Prostate gland (tissue), 2 donors: ENCODE results near the gene NOC4L.

ENCODE experiments used
- POLR2AphosphoS5 ChIP-seq: sonication (generic); formaldehyde crosslinking; IDR thresholded peaks from one replicate; pipeline ENCODE4 v1.6.1; 2017; ENCODE audit warnings: antibody characterized with exemption
- TF ChIP-seq, protein P1 (sequence below), 4 experiments: fragments of 200-600 bp in 2 of 4; fragments of 450-650 bp in 2 of 4; sonication (generic) in 2 of 4; IDR thresholded peaks; 1 replicate in 3 of 4; 2 replicates in 1 of 4; pipeline ENCODE4 v1.5.1; 2016 to 2019; ENCODE audit warnings: antibody characterized with exemption in 4 of 4, mild to moderate bottlenecking in 2 of 4, moderate library complexity in 2 of 4

DNA sequence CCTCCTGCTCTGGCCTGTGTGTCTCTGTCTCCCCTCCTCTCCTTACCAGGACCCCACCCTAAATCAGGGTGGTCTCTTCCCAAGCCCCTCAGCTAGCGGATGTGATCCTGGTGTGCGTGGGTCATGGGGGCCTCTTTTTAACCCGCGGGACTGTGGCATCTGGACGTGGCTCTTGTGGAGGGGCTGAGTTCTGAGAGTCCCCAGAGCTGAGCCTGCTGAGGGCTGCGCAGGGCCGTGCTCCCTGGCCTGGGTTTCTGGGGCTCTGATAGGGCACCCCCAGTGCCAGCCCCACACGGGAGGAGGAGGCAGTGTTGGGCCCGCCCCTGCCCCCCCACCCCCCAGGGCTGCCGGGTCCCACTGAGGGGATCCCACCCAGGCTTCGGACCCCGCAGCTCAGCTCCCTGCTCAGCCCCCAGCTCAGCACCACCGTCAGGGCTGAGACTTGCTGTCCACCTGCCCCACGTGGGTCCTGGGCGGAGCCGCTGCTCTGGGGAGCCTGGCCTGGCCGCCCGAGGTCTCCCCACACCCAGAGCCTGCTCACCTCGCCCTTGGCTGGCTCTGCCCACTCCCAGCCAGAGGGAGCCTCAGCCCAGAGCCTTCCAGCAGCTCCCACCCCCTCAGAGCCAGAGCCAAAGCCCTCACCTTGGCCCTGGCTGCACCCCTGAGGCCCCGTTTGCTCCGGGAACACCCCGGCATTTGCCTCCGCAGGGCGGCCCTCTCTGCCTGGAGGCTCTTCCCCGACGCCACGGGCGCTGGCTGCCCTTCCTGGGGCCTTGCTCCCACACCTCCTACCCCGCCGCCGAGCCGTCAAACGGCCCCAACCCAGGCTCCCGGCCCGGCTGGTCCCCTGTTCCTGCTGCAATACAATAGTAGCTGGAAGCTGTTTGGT lies 31.5 kb downstream of the NOC4L start:
- TF ChIP-seq, protein P1, sequence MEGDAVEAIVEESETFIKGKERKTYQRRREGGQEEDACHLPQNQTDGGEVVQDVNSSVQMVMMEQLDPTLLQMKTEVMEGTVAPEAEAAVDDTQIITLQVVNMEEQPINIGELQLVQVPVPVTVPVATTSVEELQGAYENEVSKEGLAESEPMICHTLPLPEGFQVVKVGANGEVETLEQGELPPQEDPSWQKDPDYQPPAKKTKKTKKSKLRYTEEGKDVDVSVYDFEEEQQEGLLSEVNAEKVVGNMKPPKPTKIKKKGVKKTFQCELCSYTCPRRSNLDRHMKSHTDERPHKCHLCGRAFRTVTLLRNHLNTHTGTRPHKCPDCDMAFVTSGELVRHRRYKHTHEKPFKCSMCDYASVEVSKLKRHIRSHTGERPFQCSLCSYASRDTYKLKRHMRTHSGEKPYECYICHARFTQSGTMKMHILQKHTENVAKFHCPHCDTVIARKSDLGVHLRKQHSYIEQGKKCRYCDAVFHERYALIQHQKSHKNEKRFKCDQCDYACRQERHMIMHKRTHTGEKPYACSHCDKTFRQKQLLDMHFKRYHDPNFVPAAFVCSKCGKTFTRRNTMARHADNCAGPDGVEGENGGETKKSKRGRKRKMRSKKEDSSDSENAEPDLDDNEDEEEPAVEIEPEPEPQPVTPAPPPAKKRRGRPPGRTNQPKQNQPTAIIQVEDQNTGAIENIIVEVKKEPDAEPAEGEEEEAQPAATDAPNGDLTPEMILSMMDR (IDR thresholded peaks at IDR 0.05), result no peak
- no peak for TF ChIP-seq POLR2AphosphoS5
